ENCODE data around the gene SUSD5. TPM values are rescaled to one million over a fixed set of nuclear protein-coding genes. Genes with fewer than 3 reads are reported as not detected.
A peak's percentile ranks its signal among the peaks of the same experiment; 100 is the strongest.

The SUSD5 gene
- total RNA-seq (2014; rRNA removed; shearing (Covaris generic)), result 11.6 and 12.8 TPM in 2 replicates

DNA sequence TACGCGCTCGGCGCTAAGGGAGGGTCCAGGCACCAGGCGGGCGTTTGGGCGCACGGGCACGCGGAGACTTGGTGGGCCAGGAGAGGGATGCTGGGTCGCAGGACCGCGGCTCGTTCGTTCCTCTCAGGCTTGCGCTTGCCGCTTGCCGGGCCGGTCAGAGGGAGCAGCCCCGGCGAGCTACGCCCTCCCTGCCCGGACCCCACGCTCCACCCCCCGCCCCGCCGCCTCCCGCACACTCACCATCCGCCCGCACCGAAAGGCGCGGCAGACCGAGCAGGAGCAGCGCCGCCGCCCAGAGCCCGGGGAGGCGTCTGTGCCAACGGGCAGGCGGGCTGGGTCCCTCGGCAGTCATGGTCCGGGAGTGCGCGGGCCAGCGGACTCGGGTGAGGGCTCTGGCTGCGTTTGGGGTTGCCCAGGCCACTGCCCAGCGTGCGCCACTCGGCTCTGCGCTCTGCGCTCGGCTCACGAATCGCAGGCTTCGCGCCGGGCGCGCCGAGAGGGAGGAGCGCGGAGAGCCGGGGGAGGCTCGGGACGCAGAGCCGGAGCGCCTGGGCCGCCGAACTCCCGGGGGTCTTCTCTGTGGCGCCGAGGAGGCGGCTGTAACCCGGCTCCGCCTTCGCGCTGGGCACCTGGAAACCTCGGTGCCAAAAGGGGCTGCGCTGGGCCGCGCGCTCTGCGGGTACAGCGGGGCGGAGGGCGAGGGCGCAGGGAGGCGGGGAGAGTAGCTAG lies at the start of gene SUSD5:
TSS of gene SUSD5 (minus strand) at position 365 of the 729 bp plus-strand sequence. CDS start at position 352, 13 bp downstream.
- peak; percentile 28 for DNase-seq (ENCODE audit: low spot score)

DNA sequence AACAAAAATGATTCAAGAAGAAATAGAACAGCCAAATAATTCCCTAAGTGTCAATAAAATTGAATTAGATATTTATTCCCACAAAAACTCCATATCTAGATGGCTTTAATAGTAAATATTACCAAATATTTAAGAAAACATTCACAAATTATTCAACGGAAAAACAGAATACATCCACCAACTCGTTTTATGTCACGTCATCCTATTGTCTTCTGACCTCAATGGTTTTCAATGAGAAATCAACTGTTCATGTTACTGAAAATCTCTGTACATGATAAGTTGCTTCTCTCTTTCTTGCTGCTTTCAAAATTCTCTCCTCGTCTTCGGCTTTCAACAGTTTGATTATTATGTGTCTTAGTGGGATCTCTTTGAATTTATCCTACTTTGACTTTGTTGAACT lies 41.5 kb upstream of the SUSD5 start:
- no peak for DNase-seq (ENCODE audit: low spot score)

DNA sequence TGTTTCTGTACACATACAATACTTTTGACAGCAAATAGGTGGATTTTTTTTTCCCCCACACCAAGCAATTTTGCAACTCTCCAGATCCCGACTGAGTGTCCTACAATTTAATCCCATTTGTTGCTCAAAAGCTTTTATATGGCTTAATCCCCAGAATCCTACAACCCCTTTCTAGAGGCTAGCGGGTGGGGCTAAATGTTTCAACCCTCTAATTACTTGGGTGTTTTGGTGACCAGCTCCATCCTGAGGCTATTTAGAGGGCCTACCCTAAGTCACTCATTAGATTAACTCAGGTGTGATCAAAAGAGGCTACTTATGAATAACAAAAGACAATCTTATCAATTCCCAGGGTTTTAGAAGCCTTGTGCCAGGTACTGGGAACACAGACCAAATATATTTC lies 37.6 kb upstream of the SUSD5 start:
- no peak for DNase-seq (ENCODE audit: low spot score)

DNA sequence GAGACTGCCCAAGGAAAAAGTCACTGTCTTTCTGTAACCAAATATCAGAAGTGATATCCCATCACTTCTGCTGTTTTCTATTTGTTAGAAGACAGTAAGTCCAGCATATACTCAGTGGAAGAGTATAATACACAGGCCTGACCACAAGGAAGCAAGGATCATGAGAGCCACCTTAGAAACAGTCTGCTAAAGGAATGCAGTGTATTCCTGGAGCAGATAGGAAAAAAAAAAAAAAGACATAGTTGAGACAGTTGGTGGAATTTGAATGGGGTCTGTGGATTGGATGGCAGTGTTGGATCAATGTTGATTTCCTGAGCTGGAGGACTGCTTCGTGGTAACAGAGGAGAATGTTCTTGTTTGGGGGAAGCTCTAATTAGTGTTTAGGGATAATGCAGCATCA lies 32.1 kb upstream of the SUSD5 start:
- no peak for DNase-seq (ENCODE audit: low spot score)

DNA sequence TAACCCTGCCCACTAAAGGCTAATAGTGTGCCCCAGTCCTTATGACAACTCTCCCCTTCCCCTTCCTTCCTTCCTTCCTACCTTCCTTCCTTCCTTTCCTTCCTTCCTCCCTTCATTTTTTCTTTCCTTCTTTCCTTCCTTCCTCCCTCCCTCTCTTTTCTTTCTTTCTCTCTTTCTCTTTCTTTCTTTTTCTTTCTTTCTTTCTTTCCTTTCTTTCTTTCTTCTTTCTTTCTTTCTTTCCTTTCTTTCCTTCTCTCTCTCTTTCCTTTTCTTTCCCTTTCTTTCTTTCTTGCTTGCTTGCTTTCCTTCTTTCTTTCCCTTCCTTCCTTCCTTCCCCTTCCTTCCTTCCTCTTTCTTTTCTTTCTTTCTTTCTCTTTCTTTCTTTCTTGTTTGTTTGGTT lies 28.2 kb upstream of the SUSD5 start:
- no peak for DNase-seq (ENCODE audit: low spot score)

DNA sequence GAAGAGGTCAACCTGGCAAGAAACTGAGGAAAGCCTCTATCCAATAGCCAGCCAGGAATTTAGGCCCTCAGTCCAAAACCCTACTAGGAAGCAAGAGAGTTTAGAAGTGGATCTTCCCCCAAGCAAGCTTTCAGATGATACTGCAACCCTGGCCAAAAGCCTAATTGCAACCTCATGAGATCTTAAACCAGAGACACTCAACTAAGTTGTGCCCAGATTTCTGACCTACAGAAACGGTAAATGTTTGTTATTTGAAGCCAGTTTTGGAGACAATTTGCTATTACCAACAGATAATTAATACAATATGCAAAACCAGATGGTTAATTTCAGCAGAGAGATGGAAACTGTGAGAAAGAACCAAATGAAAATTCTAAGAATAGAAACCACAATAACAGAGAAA lies 21.7 kb upstream of the SUSD5 start:
- no peak for DNase-seq (ENCODE audit: low spot score)

DNA sequence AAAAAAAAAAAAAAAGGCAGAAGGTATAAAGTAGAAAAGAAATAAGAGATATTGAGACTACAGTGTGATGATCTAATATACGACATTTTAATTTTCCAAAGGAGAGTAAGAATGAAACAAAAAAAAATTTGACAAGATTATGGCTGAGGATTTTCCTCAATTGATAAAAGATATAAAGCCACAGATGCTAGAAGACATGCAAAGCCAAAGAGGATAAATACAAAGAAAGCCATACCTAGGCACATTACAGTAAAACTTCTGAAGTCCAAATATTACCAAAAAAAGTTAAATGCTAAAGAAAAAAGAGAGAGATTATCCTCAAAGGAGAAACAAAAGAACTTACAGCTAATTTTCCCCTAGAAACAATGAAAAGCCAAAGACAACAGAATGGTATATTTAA lies 20.3 kb upstream of the SUSD5 start:
- DNase-seq (ENCODE audit: low spot score), result no peak

DNA sequence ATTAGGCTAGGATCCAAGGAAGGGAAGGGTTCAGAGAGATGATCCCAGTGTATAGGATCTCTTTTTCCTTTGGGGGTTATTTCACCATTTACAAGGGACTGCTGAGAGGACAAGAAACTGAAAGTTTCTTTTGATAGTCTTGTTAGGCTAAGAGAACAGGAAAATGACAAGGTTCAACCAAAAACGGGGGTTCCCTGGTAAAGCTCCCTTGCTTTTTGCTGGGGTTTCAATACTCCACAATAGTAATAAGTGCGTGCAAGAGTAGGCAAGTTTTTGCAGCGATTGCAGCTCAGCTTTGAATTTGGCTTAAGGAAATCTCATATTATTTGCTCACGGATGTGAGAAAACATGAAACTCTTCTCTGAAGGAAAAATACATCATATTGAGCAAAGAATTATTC lies 18.8 kb upstream of the SUSD5 start:
- no peak for DNase-seq (ENCODE audit: low spot score)

DNA sequence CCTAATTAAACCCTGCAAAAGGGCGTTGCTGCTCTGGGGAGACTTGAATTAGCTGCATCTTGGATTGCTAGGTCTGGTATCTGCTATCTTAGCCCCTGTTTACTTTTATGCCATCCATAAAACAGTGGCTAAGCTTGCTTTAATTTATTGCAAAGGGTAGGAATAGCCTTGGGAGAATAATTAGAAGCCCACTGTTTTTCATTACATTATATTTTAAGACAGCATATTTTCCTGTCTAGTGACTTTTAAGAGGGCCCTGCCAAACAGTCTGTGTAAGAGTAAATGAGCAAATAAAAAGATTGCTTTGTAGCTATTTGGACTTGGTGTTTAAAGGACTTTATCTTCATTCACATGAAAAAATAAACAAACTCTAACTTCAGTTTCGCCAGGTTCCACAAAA lies 17.4 kb upstream of the SUSD5 start:
- no peak for DNase-seq (ENCODE audit: low spot score)

DNA sequence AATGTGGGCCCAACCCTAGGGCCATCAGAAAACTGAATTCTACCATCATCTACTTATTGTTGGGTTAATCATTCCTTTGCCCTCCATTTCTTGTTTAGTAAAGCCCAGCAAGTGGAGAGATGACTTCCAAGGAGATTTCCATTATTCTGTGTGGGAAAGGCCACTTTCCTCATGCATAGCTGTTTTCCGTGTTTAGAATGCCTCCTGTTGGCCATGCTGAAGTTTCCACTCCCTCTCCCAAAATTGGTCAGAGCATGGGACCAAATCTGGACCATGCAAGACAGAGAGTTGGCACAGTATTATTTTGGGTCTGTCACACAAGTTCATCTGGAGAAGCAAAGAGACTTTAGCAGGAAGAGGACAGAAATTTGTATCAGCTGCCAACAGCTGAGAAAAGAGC lies 15.3 kb upstream of the SUSD5 start:
- no peak for DNase-seq (ENCODE audit: low spot score)

DNA sequence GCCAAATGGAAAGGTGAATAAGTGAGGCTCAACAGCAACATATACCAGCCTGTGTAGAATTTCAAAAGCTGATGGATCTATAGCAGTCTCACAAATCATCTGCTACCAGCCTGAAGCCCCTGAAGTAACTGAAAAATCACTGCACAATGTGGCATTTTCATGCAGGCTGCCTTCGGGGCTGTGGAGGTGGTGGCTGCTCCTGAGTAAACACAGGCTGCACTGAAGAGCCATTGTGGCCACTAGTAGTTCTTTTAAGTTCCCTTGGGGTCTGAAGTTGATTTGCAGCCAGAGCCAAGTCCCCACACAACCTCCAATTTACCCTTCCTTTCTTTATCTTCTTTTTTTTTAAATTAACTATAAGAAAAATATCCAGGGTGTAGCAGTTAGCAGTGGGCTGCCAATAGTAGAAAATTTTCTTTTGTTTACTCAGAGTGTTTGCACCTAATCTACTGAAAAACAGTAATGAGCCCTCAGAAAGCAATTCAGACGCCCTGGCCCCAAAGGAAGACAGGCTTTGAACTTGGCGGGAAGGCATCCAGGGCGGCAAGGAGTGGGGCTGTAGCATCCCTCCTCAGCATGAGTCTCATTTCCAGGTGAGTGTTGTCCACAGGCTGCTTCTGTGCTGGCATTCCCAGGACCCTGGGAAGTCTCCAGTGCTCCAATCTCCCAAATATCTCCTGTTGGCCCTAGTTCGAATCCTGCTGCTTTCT lies 13.3 kb upstream of the SUSD5 start:
- no peak for DNase-seq (ENCODE audit: low spot score)

DNA sequence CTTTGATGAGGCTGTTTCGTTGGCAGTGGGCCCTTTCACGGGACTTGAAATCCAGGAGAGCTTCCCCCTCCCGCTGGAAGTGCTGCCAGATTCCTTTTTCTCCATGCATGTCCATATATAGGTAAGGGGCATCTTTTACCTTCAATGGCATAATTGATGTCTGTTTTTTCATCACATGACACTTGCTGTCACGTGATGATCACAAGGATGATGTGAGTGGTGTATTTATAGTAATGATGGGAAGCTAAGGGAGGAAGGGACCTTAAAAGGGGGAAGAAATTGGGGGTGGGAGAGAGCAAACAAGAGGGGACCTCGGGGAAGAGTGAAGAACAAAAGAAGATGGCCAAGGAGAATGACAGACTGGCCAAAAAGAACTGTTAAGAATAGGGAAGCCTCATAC lies 11.3 kb upstream of the SUSD5 start:
- DNase-seq (ENCODE audit: low spot score), result no peak

DNA sequence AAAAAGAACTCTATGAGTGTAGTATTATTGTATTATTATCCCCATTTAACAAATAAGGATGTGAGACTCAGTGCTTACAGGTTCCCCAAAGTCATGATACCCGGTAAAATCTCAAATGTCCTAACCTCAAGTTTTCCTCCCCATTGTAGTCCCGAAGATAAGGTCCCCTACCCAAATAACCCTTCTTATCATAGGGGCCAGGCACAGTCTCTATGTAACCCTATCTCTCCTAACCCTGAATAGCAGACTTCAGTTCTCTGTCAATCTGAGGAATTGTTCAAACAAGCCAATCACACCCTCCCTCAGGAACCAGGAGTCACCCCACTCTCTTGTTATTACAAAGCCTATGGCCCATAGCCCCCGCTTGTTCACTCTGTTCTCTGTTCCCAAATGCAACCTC lies 10.5 kb upstream of the SUSD5 start:
- no peak for DNase-seq (ENCODE audit: low spot score)

DNA sequence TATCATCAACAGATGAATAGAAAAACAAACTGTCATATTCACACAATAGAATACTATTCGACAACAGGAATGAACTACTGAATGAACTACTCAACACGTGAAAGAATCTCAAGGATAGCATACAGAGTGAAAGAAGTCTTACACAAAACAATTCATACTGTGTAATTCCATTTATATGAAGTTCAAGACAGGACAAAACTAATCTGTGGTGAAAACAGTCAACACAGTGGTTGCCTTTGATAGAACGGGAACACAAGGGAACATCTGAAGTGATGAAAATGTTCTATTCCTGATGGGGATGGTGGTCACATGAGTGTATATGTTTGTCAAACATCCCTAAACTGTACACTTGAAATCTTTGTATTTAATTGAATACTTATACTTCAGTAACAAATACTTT lies 2.6 kb upstream of the SUSD5 start:
- no peak for DNase-seq (ENCODE audit: low spot score)

DNA sequence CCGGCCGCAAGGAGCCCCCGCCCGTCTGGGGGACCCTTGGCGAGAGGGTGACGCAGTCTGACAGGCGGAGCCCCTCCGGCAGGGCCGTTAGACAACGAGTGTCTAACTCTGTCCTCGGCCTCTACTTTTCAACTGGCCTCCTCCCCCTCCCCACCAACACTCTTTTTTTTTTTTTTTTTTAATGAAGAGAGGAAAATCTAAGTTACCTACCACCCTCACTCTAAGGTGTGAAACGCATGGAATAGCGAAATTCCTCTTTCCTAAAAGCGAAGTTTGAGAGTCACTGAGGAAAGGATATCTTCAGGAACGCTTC lies 521 bp upstream of the SUSD5 start:
- DNase-seq (ENCODE audit: low spot score), result no peak

DNA sequence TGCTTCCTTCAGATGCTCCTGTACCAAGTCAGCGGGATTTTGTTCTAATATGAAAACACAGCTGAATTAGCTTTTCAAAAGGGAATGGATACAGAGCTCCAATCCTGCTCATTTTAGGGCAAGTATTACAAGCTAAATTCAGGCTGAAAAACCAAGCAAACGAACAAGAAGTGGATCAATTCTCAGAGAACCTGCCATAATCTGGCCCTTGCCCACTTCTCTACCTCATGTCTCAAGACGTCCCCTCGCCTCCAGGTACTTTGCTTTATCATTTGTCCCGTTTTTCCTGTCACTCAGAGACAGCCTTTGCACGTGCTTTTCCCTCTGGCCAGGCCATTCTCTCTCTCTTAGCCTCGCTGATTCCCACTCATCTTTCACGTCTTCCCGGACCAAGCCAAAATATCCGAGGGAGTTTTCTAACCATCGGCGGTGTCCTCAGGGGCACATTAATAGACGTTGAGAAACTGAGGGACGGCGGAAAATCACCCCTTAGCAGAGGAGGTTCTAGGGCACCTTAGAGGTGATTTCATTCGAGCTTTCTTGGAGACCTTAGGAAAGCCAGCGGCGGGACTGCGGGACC lies 654 bp downstream of the SUSD5 start:
- DNase-seq (ENCODE audit: low spot score), result peak; percentile 11

DNA sequence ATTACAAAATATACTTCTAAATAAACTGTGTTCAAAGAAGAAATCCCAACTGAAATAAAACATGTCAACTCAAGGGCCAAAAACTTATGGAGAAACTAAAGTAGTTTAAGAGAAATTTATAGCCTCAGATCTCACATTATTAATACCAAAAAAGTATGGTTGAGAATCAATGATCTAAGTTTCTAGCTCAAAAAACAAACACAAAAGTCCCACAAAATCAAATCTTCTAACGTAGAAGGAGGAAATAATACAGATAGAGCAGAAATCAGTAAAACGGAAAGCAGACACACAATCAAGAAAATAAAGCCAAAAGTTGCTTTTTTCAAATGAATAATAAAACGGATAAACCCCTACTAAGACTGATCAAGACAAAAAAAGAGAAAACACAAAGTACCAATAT lies 2.9 kb downstream of the SUSD5 start:
- no peak for DNase-seq (ENCODE audit: low spot score)

DNA sequence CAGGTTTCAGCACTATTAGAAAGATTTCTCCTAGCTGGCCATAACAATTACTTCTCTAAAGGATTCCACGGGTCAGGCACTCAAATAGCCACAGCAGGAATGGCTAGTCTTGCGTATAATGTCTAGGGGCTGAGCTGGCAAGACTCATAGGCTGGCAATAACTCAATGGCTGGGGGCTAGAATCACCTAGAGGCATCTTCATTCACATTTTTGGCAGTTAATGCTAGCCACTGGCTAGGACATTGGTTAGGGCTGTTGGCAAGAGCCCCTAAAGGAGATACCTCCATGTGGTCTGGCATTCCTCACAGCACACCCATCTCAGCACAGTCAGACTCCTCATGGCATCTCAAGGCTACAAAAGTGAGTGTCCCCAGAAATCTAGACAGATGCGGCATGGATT lies 6.2 kb downstream of the SUSD5 start:
- DNase-seq (ENCODE audit: low spot score), result no peak

DNA sequence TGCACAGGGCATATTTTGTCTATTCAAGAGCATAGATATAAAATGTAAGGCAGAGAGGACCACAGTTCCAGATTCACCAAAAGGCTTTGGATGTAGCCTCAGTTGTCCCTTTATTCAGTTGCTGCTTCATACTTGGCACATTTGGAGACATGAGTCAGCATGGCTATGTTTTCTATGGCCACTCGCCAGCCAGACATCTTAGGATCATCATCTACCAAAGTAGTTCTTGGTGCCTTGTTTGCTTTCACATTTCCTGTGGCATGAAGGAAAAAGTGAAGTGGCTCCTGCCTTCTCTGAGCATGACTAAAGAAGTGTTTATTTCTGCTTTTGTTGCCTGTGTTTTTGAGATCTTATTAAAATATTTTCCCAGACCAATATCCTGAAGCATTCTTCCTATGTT lies 7.2 kb downstream of the SUSD5 start:
- peak; percentile 79 for DNase-seq (ENCODE audit: low spot score)

DNA sequence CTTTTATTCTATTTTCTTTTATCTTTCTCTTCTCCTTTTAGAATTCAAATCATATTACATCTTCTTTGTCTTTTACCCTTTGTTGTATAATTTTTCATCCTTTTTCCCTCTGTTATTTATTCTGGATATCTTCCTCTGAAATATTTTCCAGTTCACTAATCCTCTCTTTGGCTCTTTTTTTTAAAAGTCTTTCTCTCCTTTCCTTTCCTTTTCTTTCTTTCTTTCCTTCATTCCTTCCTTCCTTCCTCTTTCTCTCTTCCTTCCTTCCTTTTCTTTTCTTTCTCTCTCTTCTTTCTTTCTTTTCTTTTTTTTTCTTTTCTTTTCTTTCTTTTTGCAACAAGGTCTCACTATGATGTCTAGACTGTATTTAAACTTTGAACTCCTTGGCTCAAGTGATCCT lies 9.3 kb downstream of the SUSD5 start:
- DNase-seq (ENCODE audit: low spot score), result no peak

DNA sequence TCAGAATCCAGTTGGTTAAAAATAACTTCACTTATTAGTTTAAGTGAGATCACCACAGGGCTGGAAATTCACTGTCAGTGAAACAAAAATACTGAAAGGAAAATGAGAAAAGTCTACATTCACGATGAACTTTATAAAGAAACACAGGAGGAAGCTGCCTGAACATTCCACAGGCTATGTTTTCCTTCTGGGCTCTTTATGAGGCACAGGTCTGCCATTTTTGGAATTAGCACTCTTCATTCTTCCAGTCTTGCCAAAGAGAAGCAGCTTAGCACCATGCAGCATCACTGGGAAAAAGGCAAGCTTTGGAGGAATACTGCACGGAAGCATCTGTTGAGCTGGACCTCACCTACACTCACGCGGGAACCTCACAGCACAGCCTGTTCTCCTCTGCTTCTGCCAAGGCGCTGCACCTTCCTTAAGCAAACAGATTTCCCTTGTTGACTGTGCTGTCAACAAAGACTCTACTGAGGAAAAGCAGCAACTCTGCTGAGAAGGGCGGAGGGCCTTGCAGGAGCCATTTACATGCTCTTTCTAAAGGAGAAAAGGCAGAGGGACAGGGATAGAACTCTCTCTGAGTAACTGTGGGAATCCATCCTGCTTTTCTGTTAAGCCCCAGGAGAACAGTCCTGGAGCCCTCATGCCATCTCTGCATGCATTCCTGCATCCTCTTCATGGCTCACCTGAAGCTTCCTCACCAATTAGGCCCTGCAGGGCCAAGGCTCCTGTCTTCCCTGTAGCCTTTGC lies 15.7 kb downstream of the SUSD5 start:
- no peak for DNase-seq (ENCODE audit: low spot score)

DNA sequence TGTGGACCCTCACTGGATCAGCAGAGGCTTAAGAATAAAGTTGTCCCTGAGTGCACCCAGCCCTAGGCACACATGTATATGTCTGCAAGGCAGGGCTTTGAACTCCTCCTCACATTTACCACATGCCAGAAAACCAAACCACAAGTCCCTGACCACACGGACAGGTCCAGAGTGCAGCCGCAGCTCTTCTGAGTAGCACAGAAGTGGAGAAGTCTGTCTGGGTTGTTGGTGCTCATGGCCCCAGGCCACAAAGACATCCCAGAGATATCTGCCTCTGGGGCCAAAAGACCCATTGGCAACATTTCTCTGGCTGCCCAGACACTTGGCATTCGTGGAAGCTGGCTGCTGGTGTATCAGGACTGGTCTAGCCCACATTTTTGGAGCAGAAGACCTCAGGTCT lies 17.4 kb downstream of the SUSD5 start:
- DNase-seq (ENCODE audit: low spot score), result no peak

DNA sequence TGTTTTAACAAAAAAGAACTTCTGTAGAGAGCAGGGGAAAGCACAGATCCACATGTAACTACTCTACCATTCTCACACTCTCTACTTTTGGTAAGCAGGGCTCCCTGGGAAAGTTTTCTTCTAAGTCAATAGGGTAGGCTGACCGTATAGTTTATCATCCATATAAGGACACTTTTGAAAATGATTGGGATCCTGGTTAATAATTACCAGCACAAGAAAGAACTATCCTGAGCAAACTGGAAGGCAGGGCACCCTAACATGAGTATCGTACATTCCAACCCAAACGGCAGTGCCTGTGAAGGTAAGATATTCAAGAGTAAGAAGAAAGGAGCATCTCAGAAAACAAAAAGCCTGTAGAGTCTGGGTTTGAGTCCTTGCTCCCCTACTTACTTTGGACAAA lies 22.1 kb downstream of the SUSD5 start:
- no peak for DNase-seq (ENCODE audit: low spot score)

Measured in A172 (cell line).